ENCODE data around the gene GBF1. TPM values are rescaled to one million over a fixed set of nuclear protein-coding genes. Genes with fewer than 3 reads are reported as not detected.

GBF1 gene
- polyA plus RNA-seq, 1 donor from 2014 or later: 14.9 TPM

DNA sequence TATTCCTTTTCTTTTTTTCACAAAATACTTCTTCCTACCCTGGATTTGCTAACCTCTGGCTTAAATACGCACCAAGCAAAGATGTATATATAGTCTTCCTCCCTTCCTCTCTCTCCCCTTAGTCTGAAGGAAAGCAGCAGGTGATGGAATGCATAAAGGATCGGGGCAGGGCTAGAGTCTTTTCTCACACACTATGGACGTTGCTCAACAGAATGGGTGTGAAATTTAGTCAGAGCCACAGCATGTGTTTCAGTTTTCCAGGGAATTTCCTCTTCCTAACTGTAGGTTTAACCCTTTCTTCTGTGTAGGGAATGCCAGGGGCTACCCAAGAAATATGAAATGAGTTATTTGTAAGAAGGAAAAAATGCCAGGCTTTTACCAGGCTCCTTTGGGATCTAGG lies 78.7 kb downstream of the GBF1 start:
- no peaks in the 10 kb centered on the region for H3K9me3 ChIP-seq (ENCODE audit: low read length)
- H2AFZ ChIP-seq (ENCODE audit: low read depth, low read length): no peak overlapping the region
- TF ChIP-seq TAF1 (IDR thresholded peaks at IDR 0.05; ENCODE audit: low read depth) (no peak), SMC3 (conservative IDR thresholded peaks at IDR 0.05; ENCODE audit: poor library complexity) (no peak), MXI1 (conservative IDR thresholded peaks at IDR 0.05; ENCODE audit: poor library complexity, severe bottlenecking) (no peak), EP300 (conservative IDR thresholded peaks at IDR 0.05; ENCODE audit: poor library complexity, severe bottlenecking) (no peak), RAD21 (conservative IDR thresholded peaks at IDR 0.05) (no peak), POLR2AphosphoS5 (IDR thresholded peaks at IDR 0.05) (no peak), EZH2 (IDR thresholded peaks at IDR 0.05; ENCODE audit: borderline replicate concordance, insufficient read depth, low read length, poor library complexity, severe bottlenecking) (no peak), CTCF (IDR thresholded peaks at IDR 0.05; ENCODE audit: poor library complexity, severe bottlenecking) (no peak), REST (IDR thresholded peaks at IDR 0.05; ENCODE audit: borderline replicate concordance) (no peak)
- no peaks in the 10 kb centered on the region for H4K20me1 ChIP-seq (ENCODE audit: insufficient read depth)
- no peaks in the 10 kb centered on the region for H3F3A ChIP-seq (ENCODE audit: insufficient read depth, low read length, poor library complexity, severe bottlenecking)
- no peak overlapping the region for H3K9ac ChIP-seq (ENCODE audit: low read length)
- H3K4me3 ChIP-seq (ENCODE audit: low read length): no peak overlapping the region
- no peaks in the 10 kb centered on the region for H3K27me3 ChIP-seq (ENCODE audit: insufficient read depth, low read depth, low read length)
- no peak overlapping the region for H3K27ac ChIP-seq (ENCODE audit: low read length)
- no peaks in the 10 kb centered on the region for H3K79me2 ChIP-seq (replicated peaks; ENCODE audit: insufficient read depth, low read length)
- H3K36me3 ChIP-seq (ENCODE audit: insufficient read depth, low read length): no peaks in the 10 kb centered on the region
- H3K9me2 ChIP-seq (ENCODE audit: insufficient read depth, low read length): no peaks in the 10 kb centered on the region
- H3K4me2 ChIP-seq (ENCODE audit: low read length): no peak overlapping the region

DNA sequence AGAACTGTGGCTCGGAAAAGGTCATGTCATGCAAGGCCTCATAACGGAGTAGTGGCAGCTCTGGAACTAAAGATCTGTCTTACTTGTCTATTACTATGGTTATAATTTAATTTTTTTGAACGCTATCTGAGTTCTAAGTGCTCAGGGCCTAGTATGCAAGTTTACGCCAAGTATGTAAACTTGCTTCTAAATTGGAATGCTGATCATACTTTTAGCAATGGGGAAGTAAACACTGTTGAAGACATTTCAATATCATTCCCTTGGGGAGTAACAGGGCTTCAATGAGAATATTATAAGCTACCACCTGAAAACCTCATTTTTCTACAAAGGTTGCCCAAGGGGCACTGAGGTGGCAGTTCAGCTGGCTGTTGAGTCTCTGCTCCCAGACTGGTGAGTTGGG lies 80.7 kb downstream of the GBF1 start:
- Histone ChIP-seq H3K9me2 (ENCODE audit: insufficient read depth, low read length) (no peaks in the 10 kb centered on the region), H3K4me2 (ENCODE audit: low read length) (no peak overlapping the region), H2AFZ (ENCODE audit: low read depth, low read length) (no peak overlapping the region), H3K36me3 (ENCODE audit: insufficient read depth, low read length) (no peaks in the 10 kb centered on the region), H3K27ac (ENCODE audit: low read length) (no peak overlapping the region), H3K79me2 (replicated peaks; ENCODE audit: insufficient read depth, low read length) (no peaks in the 10 kb centered on the region), H3F3A (ENCODE audit: insufficient read depth, low read length, poor library complexity, severe bottlenecking) (no peaks in the 10 kb centered on the region), H3K9ac (ENCODE audit: low read length) (no peak overlapping the region), H3K9me3 (ENCODE audit: low read length) (no peaks in the 10 kb centered on the region), H4K20me1 (ENCODE audit: insufficient read depth) (no peaks in the 10 kb centered on the region), H3K4me3 (ENCODE audit: low read length) (no peak overlapping the region), H3K27me3 (ENCODE audit: insufficient read depth, low read depth, low read length) (no peaks in the 10 kb centered on the region)
- no peak for TF ChIP-seq EP300 (conservative IDR thresholded peaks at IDR 0.05; ENCODE audit: poor library complexity, severe bottlenecking)
- no peak for TF ChIP-seq CTCF (IDR thresholded peaks at IDR 0.05; ENCODE audit: poor library complexity, severe bottlenecking)
- TF ChIP-seq POLR2AphosphoS5 (IDR thresholded peaks at IDR 0.05): no peak
- no peak for TF ChIP-seq SMC3 (conservative IDR thresholded peaks at IDR 0.05; ENCODE audit: poor library complexity)
- TF ChIP-seq MXI1 (conservative IDR thresholded peaks at IDR 0.05; ENCODE audit: poor library complexity, severe bottlenecking): no peak
- no peak for TF ChIP-seq REST (IDR thresholded peaks at IDR 0.05; ENCODE audit: borderline replicate concordance)
- TF ChIP-seq EZH2 (IDR thresholded peaks at IDR 0.05; ENCODE audit: borderline replicate concordance, insufficient read depth, low read length, poor library complexity, severe bottlenecking): no peak
- TF ChIP-seq RAD21 (conservative IDR thresholded peaks at IDR 0.05): no peak
- no peak for TF ChIP-seq TAF1 (IDR thresholded peaks at IDR 0.05; ENCODE audit: low read depth)

All from neural cell (in vitro differentiated cells).